Breast epithelium (tissue), 3 donors: ENCODE results near the gene GRIP2.

ENCODE experiments used
- CTCF ChIP-seq, 3 donors: fragments of 450-650 bp; IDR thresholded peaks; one replicate each; pipeline ENCODE4 v1.5.1; 2016 to 2017; ENCODE audit warnings: antibody characterized with exemption in 3 of 3, mild to moderate bottlenecking in 3 of 3, moderate library complexity in 3 of 3
- POLR2A ChIP-seq: fragments of 450-650 bp; IDR thresholded peaks from one replicate; pipeline ENCODE4 v1.6.1; 2016; ENCODE audit warnings: antibody characterized with exemption, mild to moderate bottlenecking, moderate library complexity
- POLR2AphosphoS5 ChIP-seq, 3 donors: sonication (generic); formaldehyde crosslinking; IDR thresholded peaks; one replicate each; pipeline ENCODE4 v1.6.1; 2017; ENCODE audit warnings: antibody characterized with exemption in 3 of 3

GRCh38 chr3:14555835-14556234 lies 15.7 kb upstream of the GRIP2 start:
- no peak for TF ChIP-seq POLR2A
- TF ChIP-seq POLR2AphosphoS5 (IDR thresholded peaks at IDR 0.05): no peak
- TF ChIP-seq CTCF (IDR thresholded peaks at IDR 0.05): no peak
